Tibial nerve (tissue), 4 donors: Measurements from ENCODE around the gene MCF2L2.

ENCODE experiments used
- CTCF ChIP-seq, 5 experiments: fragments of 200-600 bp in 3 of 5; fragments of 450-650 bp in 2 of 5; sonication (generic) in 3 of 5; IDR thresholded peaks; one replicate each; pipeline ENCODE4 v1.5.1; 2016 to 2019; ENCODE audit warnings: antibody characterized with exemption in 5 of 5, mild to moderate bottlenecking in 3 of 5, moderate library complexity in 2 of 5
- EP300 ChIP-seq, 2 donors: sonication (generic); formaldehyde crosslinking; IDR thresholded peaks; one replicate each; pipeline ENCODE4 v1.6.1; 2017; ENCODE audit warnings: antibody characterized with exemption in 2 of 2, mild to moderate bottlenecking in 1 of 2
- POLR2A ChIP-seq, 2 donors: fragments of 450-650 bp; IDR thresholded peaks; one replicate each; pipeline ENCODE4 v1.6.1; 2017; ENCODE audit warnings: antibody characterized with exemption in 2 of 2, mild to moderate bottlenecking in 2 of 2, moderate library complexity in 2 of 2

DNA sequence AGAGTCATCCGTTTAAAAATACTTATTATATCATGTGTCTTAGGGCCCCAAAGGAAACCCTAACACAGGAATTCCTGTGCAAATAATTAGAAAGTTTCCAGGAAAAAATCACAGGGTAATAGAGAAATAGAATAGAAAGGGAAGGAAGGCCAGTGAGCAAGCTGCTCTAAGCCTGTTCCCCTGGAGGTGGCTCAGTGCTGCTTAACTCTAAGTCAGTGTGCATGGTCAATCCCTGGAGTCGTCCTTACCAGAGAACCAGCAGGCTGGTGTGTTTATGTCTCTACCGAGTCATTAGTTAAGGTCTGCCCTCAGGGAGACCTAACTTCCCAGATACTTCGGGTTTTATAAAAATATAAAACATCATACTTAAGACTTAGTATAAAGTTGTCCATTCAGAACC lies 21.0 kb upstream of the MCF2L2 start:
- TF ChIP-seq CTCF (IDR thresholded peaks at IDR 0.05) (peak in 1 of 5 experiments; percentile 7), POLR2A (IDR thresholded peaks at IDR 0.05) (no peak), EP300 (IDR thresholded peaks at IDR 0.05) (no peak)
